ENCODE measurements around the gene CLCF1. TPM values are rescaled to one million over a fixed set of nuclear protein-coding genes. Genes with fewer than 3 reads are reported as not detected.

Gene CLCF1
- total and polyA plus RNA-seq, 8 donors: 1.3 to 11.2 (median 2.6) TPM

DNA sequence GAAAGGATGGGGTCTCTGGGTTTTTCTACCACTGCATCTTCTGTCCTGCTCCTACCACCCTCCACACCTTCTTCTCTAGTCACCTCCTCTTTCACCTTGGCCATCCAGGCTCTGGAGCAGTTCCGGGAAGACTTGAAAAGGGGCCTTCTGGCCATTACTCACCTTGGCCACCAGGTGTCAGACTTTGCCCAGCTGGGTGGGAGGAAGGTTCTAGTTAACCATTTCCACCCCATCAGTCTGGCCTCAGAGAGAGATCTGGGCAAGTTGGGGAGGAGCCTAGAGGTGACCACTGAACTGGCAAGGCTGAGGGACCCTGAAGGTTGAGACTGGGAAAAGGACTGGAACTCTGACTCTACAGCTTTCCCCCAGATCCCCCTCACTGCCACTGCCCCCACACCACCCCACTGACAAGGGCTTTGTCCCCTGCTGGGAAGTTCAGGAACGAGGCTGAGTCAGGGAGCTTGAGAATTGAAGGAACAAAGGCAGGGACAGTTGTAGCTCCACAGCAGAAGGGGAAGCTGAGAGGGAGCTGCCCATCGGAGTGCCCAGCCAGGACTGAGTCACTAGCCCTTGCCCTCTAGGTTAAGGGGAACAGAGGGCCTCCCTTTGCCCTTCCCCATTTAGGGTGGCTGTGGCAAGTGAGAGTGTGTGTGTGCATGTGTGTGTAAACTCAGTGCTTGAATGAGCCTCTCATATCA is 16.4 kb downstream of the CLCF1 start:
- ATAC-seq (peak; percentile 15 to 42 (median 40)), DNase-seq (peak; percentile 68 to 82 (median 75)), FAIRE-seq (no peak)
- Histone ChIP-seq H3K27ac (peak overlapping the region in 3 of 4 donors; percentile 17 to 98 (median 97)), H3K9me3 (no peaks in the 10 kb centered on the region), H3K4me1 (peaks cover 0 to 38% (median 14%) of the 10 kb centered on the region in 3 donors), H3K27me3 (no peaks in the 10 kb centered on the region), H3K36me3 (no peaks in the 10 kb centered on the region), H3K4me3 (no peak overlapping the region)
- TF ChIP-seq, protein P1, sequence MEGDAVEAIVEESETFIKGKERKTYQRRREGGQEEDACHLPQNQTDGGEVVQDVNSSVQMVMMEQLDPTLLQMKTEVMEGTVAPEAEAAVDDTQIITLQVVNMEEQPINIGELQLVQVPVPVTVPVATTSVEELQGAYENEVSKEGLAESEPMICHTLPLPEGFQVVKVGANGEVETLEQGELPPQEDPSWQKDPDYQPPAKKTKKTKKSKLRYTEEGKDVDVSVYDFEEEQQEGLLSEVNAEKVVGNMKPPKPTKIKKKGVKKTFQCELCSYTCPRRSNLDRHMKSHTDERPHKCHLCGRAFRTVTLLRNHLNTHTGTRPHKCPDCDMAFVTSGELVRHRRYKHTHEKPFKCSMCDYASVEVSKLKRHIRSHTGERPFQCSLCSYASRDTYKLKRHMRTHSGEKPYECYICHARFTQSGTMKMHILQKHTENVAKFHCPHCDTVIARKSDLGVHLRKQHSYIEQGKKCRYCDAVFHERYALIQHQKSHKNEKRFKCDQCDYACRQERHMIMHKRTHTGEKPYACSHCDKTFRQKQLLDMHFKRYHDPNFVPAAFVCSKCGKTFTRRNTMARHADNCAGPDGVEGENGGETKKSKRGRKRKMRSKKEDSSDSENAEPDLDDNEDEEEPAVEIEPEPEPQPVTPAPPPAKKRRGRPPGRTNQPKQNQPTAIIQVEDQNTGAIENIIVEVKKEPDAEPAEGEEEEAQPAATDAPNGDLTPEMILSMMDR (IDR thresholded peaks at IDR 0.05): peak; percentile 88 to 90 (median 89)
- intact Hi-C loops (cut with DNase I): no loop called here
- WGBS, 2 donors: 28 to 41% methylated on average over 3 of the region's 3 CpGs

DNA sequence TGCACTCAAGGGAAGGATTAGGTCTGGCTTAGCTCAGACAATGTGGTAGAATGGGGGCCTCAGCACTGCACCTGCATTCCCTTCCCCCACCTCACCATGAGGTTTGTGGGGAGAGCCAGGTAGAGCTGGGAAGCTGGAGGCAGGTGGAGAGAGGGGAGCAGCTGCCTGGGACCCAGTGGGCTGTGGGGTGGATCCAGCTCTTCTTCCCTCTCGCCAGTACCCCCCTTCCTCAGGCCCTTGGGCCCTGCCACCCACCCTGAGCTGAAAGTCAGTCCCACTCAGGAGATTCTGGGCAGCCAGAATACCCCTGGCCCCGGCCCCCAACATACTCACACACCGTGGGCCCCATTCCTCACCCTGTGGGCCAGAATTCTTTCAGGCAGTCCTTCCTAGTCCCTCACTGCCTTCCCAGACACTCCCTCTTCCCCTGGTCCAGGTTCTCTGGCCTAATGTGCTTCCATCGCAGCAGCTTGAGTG is 17.0 kb downstream of the CLCF1 start:
- intact Hi-C loops (cut with DNase I): no loop called here
- Histone ChIP-seq H3K27me3 (no peaks in the 10 kb centered on the region), H3K4me3 (no peak overlapping the region), H3K27ac (peak overlapping the region; percentile 8 to 98 (median 57)), H3K4me1 (peaks cover 2 to 44% (median 18%) of the 10 kb centered on the region in 3 donors), H3K9me3 (no peaks in the 10 kb centered on the region), H3K36me3 (no peaks in the 10 kb centered on the region)
- FAIRE-seq (no peak), DNase-seq (no peak), ATAC-seq (no peak)
- TF ChIP-seq, protein P1 (IDR thresholded peaks at IDR 0.05): no peak
- 23 to 35% methylated on average over 2 to 4 of the region's 4 CpGs for WGBS, 2 donors

DNA sequence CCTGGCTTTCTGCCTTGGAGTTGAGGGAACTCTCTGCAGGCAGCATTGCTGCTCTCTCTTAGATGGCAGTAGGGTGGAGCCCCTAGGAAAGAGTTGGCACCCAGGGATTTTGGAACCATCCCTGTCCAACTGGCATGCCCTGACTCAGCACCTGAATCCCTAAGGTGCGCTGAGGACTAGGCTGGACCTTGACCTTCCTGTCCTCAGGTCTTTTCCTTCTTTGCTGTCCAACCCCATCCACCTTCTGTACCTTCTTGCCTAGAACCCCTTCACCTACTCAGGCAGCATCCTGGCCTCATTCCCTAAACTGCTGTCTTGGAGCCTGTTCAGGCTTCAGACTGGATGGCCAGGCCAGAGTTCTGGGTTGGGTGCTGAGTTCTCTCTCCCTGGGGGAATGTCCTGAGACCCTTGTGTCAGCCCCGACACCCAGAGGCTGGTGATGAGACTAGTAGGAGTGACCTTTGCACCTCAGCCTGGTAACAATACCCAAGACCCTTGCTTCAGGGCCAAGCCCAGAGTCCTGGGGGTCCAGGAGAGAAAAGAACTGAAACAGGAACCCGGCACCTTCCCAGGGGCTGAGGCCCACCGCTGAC is 17.5 kb downstream of the CLCF1 start:
- Histone ChIP-seq H3K27ac (peak overlapping the region; percentile 8 to 98 (median 97)), H3K27me3 (no peaks in the 10 kb centered on the region), H3K4me3 (no peak overlapping the region), H3K9me3 (no peaks in the 10 kb centered on the region), H3K36me3 (no peaks in the 10 kb centered on the region), H3K4me1 (peaks cover 7 to 48% (median 23%) of the 10 kb centered on the region in 3 donors)
- intact Hi-C loops (cut with DNase I): no loop called here
- TF ChIP-seq, protein P1 (IDR thresholded peaks at IDR 0.05): no peak
- DNase-seq (no peak), FAIRE-seq (no peak), ATAC-seq (no peak)
- 60% methylated on average over 4 of the region's 4 CpGs for WGBS, 2 donors

DNA sequence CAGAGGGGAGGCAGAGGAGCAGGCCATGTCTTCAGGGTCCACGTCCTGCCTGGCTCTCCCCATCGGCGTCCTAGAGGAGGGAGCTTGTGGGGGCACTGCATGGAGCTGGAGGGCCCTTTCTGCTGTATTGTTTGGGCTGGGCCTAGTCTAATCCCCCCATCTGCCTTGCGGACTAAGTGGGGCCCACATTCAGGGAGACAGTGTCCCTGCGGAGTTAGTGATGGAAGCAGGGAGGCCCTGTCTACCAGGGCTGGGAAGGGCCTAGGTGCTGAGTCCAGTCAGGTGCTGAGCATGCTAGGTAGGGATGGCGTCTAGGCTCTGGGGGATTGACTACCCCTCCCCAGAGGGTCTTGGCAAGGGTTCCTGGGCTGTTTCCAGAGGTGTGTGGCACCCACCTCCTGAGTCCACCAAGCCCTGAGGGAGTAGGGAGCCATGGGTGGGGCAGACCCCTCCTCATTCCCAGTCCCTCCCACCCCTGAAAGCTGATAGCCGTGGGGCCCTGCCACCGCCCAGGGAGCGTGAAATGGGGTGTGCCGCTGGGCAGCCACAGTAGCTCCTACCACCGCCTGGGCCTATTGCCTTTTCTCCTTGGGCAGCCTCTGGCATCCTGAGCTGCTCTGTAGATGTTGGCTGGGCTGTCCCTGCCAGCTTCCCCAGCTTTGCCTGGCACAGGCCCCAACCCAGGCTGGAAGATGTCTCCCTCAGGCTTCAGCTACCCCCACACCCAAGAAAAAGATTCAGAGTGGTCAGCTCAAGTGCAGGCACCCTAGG is 18.2 kb downstream of the CLCF1 start:
- no peaks in the 10 kb centered on the region for H3K36me3 ChIP-seq
- peak overlapping the region; percentile 97 to 98 (median 98) for H3K27ac ChIP-seq
- H3K4me3 ChIP-seq: no peak overlapping the region
- ATAC-seq (no peak), FAIRE-seq (no peak), DNase-seq (peak in 1 of 6 donors; percentile 59)
- no peaks in the 10 kb centered on the region for H3K9me3 ChIP-seq
- intact Hi-C loops (cut with DNase I): no loop called here
- WGBS, 2 donors: 80 to 83% methylated on average over 10 to 11 of the region's 11 CpGs
- TF ChIP-seq, protein P1 (IDR thresholded peaks at IDR 0.05): no peak
- peaks cover 9 to 51% (median 23%) of the 10 kb centered on the region in 3 donors for H3K4me1 ChIP-seq
- H3K27me3 ChIP-seq: no peaks in the 10 kb centered on the region

All from pancreas (tissue), 10 donors.